CD4-positive, alpha-beta T cell treated with Interleukin-4 for 4 hours (primary cell): ENCODE measurements around the gene MAMDC4.
"Not testable (repeated sequence)": the region's sequence is repeated elsewhere in the genome, so short reads cannot be mapped to it uniquely, and the experiment has no call there.

Experiments used
- DNase-seq: peaks from one replicate; pipeline ENCODE4 v3.0.0-alpha.2; 2020

MAMDC4 gene

DNA sequence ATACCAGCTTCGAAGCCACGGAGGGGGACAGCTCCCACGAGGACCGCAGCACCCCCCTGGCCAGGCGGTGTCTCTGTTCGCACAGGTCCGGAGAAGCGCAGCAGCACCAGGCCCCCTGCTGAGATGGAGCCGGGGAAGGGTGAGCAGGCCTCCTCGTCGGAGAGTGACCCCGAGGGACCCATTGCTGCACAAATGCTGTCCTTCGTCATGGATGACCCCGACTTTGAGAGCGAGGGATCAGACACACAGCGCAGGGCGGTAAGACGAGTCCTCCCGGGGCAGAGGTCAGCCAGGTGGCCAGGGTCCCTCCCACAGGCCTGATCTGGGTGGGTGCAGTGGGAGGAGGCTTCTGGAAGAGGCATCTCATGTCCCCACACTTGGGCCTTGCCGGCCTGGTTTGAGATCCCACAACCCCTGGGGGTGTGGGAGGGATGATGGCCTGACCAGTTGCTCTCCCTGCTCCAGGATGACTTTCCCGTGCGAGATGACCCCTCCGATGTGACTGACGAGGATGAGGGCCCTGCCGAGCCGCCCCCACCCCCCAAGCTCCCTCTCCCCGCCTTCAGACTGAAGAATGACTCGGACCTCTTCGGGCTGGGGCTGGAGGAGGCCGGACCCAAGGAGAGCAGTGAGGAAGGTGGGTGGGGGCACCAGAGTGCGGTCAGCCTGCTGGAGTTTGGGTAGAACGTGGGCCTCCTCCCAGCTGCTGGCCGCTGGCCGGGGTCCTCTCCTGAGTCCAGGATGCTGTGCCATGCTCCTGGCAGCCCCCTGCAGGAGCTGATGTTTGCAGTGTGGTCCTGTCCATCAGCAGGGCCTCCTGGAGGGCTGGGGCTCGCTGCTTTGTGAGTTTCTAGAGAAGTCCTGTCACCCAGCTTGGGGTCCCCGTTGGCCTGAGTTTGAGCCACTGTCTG is 12.7 kb upstream of the MAMDC4 start:
- DNase-seq = no peak

DNA sequence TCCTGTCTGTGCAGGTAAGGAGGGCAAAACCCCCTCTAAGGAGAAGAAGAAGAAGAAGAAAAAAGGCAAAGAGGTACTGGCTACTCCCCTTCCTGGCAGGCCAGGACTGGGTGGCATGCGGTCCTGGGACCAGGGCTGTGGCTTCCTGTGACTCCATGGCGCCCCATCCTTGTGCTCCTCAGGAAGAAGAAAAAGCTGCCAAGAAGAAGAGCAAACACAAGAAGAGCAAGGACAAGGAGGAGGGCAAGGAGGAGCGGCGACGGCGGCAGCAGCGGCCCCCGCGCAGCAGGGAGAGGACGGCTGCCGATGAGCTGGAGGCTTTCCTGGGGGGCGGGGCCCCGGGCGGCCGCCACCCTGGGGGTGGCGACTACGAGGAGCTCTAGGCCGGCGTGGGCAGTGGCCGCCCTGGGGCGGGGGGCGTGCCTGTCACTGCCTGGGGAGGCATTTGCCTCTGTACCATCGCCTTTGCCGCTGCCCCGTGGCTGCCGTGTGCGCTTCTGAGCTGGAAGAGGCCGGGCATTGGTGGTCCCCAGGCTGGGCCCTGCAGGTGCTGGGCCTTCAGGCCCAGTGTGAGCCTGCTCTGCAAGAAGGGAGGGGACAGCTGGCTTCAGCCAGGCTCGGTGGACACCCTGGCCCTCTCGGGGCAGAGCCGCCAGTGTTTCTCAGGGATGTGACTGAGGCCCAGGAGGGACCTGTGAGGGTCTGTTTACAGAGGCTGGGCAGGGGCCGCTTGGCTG is 11.8 kb upstream of the MAMDC4 start:
- DNase-seq = no peak

DNA sequence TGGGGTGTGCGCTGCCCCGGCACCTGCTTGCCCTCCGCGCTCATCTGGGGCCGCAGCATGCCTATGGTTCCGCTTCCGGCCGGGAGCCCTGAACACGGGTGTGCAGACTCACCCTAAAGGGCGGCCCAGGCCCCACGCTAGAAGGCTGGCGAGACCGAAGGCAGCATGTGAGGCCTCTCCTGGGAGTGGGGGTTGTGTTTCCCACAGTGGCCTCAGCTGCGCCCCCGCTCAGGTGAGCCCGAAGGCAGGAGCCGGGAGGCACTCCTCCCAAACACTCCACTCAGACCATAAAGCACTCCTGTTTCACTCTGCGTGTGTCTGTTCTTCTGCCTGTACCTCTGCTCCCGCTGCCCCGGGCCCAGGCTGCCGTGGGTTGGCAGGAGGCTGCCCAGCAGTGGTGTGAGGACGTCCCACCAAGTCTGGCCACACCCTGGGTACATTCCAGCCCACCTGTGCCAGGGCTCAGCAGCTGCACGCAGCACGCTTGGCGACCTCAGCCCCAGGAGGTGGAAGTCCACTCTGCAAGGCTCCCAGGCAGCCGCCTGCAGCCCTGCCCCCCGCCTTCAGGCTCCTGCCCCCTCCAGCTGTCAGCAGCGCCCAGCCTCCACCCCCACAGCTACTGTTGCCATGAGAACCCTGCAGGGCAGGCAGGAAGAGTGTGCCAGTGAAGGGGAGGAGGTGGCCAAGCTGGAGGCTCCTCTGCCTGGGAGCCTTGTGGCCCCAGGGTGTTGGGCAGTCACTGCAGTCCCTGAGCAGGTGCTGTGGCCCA is 11.1 kb upstream of the MAMDC4 start:
- no peak for DNase-seq

DNA sequence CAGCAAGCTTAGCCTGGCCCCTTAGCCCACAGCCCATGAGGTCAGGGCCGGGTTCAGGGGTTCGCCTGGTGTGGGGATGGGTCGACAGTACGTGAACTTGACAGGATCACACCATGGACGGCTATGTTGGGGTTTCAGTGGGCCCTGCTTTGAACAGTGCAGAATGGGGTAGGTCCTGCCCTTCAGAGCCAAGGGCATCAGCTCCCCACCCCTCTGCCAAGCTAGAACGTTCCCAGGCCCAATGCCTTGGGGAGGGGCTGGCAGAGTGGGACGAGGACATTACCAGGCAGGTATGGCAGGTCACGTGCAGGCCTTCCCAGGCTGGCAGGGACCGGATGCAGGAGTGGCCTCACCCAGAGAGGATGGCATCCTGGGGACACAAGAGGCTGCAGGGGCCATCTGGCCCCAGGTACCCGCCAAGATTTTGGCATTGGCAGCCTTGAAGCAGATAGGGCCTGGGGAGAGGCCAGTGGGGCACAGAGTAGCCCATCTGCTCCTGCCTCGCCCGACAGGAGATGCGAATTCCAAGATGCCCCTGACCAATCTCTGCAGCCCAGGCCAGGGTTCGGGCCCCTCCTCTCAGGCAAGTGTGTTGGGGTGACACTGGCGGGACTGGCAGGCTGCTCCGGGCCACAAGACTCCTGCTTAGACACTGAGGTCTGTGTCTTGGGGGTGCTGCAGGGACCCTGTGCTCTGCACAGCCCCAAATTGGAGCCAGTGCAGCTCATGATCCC is 10.3 kb upstream of the MAMDC4 start:
- DNase-seq = not testable (repeated sequence)

DNA sequence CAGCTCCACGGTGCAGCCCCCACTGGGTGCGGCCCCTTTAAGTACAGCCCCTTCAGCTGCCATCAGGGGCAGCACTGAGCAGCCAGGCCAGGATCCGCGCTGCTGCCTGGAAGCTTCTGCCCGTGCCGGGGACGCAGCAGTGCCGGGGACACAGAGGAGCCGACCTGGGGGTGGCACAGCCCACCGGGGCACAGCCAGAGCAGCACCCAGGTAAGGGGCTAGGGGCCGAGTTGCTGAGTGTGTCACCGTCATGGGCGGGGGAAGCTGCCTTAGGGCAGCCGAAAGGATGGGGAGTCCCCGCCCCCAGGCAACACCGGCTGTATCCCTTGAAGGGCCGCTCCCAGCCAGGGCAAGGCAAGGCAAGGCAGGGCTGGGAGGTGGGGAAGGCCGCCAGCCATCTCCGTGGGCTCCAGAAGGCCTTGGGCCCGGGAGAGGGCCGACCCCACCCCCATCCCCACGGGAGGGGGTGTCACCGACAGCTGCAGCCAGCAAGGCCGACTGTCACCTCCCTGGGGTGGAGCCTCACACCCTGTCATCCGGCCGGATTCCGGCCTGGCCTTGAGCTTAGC is 9.7 kb upstream of the MAMDC4 start, which contains the start of gene AJM1:
Gene AJM1, plus strand, starts transcription at position 99 of the 569 bp plus-strand sequence. CDS start 1,937 bp downstream, outside the sequence.
- DNase-seq = peak; percentile 78

DNA sequence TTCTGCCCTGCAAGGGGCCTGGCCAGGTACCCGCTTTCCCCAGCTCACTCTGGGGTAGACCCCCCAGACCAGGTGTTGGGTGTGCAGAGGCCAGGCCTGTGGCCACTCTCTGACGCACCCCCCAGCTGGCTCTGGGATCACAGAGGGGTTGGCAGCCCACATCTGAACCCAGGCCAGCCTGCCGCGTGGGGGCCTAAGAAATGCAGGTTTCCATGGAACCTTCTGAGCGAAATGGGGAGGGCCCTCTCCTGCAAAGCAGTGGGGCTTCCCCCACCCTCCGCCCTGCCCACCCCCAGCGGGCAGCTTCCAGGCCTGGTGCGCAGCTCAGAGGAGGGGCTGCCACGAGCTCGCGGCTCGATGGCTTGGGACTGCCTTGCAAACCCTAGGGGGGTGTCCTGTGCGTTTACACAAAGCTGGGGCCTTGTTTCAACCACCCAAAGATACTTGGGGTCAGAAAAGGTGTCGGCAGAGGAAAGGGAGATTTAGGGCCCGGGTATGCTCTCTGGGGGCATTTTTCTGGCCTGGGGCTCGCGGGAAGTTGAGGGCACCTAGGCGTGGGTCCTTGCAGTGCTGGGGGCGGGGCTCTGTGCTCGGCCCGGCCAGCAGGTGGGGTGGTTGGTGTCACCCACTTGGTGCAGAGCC is 8.9 kb upstream of the MAMDC4 start:
- DNase-seq = not testable (repeated sequence)

DNA sequence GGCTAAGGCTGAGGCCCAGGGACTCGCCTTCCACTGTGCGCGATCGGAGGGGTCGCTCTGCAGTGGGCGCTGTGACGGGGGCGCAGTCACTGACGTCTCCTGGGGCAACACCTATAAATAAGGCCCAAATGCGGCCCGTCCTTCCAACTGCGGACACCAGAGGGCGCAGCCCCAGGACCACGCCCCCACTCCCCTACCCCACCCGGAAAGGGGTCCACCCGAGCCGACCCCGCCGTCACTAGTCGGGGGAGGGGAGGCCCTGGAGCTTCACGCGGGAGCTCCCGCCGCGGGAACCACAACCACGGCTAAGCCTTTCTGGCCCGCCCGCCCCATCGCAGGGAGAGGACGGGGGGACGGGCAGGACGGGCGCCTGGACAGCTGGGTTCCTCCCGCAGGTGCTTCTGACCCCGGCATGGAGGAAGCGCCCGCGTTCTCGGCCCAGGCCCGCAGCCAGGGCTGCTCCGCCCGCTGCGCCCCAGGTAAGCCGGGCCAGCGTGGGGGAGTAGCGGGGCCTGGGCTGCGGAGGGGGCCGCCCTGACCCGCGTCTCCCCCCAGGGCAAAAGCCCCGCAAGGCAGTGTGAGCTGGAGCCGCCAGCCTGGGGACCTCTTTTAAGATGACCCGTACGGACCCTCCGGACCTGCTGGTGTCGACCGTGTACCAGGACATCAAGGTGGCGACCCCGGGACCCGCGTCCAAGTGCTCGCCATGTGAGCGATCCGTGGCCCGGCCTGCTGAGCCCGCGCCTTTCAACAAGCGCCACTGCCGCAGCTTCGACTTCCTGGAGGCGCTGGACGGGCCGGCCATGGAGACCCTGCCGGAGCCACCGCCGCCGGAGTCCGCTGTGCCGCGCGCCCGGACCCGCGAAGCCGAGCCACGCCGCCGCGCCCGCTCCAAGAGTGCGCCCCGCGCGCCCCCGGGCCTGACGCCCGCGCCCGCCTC is 8.1 kb upstream of the MAMDC4 start:
- peak; percentile 38 for DNase-seq

DNA sequence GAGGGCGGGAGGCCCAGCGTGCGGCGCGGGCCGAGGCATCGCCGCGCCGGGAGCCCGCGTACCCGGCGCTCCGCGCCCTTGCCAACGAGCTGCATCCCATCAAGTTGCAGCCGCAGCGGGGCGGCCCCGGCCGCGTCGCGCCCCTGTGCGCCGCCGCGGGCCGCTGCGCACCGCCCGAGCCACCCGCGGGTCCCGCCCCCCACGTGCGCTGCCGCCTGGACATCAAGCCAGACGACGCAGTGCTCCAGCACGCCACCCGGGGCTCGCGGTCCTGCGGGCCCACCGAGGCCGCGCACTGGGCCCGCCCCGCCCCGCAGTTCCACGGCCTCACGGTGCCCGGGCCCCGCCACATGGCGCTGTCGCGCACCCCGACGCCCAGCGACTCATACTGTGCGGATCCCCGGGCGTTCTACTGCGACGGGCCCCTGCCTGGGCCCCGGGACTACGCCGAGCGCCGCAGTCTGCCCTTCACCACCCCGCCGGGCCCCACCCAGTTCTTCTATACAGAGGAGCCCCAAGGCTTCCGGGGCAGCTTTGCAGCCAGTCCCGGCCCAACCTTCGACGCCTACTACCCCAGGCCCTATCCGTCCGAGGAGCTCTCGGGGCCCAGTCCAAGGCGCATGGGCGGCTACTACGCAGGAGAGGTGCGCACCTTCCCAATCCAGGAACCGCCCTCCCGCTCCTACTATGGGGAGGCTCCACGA is 7.2 kb upstream of the MAMDC4 start:
- DNase-seq = no peak

DNA sequence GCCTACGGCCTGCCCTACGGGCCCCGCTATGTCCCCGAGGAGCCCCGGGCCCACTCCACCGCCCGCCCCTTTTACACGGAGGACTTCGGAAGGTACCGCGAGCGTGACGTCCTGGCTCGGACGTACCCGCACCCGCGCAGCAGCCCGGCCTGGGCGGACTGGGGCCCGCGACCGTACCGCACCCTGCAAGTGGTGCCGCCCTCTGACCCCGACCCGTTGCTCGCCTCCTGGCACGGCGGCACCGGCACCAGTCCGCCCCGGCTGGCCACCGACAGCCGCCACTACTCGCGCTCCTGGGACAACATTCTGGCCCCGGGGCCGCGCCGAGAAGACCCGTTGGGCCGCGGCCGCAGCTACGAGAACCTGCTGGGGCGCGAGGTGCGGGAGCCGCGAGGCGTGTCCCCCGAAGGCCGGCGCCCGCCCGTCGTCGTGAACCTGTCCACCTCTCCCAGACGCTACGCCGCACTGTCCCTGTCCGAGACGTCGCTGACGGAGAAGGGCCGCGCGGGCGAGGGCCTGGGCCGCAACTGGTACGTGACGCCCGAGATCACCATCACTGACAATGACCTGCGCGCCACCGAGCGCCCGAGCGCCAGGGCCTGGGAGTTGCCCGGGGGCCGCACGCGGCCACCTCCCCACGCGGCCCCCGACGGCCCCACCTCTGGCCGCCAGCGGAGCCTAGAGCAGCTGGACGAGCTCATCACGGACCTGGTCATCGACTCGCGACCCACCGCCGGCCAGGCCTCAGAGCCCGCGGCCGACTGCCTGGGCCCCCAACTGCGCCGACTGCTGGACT is 6.5 kb upstream of the MAMDC4 start:
- no peak for DNase-seq

DNA sequence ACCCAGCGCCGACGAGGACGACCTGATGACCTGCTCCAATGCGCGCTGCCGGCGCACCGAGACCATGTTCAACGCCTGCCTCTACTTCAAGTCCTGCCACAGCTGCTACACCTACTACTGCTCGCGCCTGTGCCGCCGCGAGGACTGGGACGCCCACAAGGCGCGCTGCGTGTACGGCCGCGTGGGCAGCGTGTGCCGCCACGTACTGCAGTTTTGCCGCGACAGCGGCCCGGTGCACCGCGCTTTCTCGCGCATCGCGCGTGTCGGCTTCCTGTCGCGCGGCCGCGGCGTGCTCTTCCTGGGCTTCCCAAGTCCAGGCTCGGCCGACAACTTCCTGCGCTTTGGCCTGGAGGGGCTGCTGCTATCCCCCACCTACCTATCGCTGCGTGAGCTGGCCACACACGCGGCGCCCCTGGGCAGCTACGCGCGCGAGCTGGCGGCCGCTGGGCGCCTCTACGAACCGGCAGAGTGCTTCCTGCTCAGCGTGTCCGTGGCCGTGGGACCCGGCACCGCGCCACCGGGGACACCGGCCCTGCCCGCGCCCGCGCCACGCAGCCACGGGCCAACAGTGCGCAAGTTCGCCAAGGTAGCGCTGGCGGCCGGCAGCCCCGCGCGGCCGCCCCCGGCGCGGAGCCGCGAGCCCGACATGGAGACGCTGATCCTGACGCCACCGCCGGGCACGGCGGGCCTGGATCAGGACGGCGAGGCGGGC is 5.6 kb upstream of the MAMDC4 start:
- DNase-seq = no peak

DNA sequence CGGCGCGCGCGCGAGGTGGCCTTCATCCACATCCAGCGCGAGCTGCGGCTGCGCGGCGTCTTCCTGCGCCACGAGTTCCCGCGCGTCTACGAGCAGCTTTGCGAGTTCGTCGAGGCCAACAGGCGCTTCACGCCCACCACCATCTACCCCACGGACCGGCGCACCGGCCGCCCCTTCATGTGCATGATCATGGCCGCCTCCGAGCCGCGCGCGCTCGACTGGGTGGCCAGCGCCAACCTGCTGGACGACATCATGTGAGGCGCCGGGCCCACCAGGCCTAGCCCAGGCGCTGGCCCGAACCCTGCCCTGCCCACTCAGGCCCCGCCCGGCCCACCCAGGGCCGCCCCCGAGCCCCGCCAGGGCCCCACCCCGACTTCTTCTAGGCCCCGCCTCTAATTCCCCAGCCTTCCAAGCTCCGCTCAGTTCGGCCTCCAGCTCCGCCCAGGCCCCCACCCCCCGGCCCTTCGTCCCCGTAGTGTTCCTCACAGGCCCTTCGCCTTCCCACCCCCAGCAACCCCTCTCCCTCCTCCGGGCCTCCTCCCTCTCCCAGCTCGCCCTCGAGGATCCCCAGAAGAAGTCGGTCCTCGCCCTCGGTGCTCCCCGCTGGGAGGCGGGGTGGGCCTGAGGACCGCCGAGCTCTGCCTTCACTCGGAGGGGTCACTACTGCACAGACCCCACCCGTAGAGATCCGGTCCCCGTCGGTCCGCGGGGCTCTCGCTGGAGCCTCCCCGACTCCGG is 4.9 kb upstream of the MAMDC4 start:
- DNase-seq = no peak

DNA sequence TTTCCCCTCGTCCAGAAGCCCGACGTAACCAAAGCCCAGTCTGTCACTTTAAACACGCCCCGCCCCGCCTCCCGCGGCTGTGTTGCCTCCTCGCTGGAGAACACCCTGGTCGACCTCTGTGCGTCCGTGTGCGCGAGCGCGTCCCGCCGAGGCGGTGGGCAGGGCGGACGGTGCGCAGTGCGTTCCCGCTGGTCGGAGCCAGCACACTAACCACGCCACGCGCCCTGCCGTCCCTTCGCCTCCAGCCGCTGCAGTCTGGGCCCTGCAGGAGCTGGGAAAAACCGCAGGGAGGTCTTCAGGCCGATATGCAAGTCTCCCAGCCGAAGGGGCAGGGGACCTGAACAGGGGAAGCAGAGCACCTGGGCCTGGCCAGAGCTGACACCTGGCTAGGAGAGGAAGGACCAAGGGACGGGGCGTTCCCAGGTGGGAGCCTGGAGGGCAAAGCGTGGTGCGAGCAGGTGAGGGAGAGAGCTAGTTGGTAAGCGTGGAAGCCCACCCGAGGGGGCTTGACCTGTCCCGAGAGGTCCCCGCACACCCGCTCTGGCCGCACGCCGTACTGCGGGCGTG is 4.2 kb upstream of the MAMDC4 start:
- DNase-seq = peak; percentile 71

DNA sequence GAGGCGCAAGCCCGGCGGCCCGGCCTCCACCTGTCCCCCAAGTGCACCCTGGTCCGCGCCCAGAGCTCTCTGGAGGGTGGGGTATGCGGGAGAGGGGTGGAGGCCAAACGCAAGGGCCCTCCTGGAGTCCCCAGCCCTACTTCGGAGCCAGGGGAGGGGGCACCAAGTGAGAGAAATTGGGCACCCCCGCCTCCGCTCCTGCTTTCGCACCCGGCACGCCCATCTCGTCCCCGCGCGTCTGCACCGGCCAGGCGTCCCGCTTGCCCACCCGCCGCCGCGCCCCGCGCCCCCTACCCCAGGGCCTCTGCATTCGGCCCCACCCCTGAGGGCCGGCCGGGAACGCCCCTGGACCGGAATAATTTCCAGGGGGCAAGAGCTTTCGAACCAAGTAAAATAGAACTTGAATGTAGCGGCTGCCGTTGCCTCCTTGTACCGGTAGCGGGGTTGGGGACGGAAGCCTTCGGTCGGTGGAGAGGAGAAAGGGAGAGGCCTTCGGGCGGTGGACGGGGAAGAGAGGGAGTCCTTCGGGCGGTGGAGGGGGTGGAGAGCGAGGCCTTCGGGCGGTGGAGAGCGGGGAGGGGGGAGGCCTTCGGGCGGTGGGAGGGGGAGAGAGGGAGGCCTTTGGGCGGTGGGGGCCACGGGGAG is 3.6 kb upstream of the MAMDC4 start:
- peak; percentile 16 for DNase-seq

DNA sequence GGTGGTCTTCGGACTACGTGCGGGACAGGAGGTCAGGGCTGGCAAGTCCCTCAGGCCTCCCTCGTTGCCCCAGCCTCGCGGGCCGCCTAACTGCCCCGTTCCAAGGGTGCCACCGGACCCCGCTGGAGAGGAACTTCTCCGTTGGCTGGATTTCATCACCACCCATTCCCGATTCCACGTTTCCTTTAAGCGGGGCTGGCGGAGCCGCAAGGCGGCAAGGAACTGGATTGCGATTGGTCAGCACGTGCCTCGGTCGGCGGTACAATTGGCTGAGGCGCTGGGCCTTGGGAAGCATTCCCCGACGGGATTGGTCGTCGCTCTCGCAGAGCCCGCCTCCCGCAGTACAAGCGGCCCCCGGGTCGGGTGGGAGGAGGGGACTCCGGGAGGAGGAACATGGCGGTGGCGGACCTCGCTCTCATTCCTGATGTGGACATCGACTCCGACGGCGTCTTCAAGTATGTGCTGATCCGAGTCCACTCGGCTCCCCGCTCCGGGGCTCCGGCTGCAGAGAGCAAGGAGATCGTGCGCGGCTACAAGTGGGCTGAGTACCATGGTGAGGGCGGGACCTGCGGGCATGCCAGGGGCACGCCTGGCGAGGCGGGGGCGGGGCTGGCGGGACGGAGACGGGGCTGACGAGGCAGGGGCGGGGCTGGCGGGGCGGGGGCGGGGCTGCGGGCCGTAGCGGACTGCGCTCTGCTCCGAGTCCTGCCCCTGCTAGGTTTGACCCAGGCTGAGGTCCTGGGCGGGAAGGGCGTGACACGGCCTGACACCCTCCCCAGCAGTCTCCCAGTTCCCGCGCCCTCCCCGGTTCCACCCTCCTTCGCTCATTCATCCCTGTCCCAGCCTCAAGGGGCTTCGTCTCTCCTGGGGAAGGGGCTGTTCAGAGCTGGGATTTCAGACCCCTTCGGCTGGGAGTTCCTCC is 2.8 kb upstream of the MAMDC4 start, which contains the start of gene PHPT1:
Gene PHPT1, plus strand, starts transcription at position 372 of the 922 bp plus-strand sequence. Its CDS starts 22 bp downstream, at position 394.
- DNase-seq = peak; percentile 97
